Ishikawa (cell line): ENCODE results near the gene ADRB2.

Source experiments
- RAD21 ChIP-seq: IDR thresholded peaks from 2 replicates; pipeline ENCODE4 v1.6.1; 2012; ENCODE audit warnings: low read depth
- TEAD4 ChIP-seq: IDR thresholded peaks from 2 replicates; pipeline ENCODE4 v1.6.1; 2012
- YY1 ChIP-seq: IDR thresholded peaks from 2 replicates; pipeline ENCODE4 v1.6.1; 2012; ENCODE audit warnings: low read depth
- ZBTB7A ChIP-seq: IDR thresholded peaks from 2 replicates; pipeline ENCODE4 v1.6.1; 2012; ENCODE audit warnings: low read depth

DNA sequence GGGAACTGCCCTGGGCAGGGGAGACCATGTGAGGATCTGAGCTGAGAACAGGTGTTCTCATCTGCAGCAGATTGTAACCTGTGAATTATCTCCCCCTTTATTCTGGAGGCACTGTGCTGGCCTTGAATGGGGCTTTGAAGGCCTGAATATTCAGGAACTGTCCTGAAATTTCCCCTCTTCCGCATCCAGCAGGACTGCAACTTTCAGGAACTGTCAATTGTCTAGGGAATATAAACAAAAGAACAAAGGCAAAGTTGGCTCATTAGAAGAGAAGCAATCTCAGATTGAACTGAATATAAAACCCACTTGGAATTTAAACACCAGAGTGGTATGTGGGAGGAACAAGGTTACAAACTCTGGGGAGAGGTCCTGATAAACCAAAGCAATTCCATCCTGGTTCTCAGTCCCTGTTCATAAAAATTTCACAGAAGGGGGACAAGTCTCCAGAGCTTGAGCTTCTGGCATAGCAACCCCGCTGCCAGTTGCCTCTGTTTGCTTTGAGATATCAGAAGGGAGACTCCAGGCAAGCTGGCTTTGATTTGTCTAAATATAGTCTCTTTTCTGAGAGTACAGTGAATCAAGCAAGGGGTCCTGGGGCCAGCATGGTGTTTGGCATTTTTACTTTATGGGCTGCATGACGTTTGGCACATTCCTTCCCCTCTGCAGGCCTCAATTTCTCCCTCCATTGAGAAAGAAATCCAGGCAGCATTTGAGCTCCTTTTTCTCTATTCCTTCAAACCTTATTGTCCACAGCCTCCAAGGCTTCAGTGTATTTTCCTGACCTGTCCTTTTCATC is 47.5 kb downstream of the ADRB2 start:
- no peak for TF ChIP-seq ZBTB7A
- TF ChIP-seq RAD21 = no peak
- TF ChIP-seq TEAD4 = no peak
- no peak for TF ChIP-seq YY1
